Activated CD4-positive, alpha-beta T cell treated with anti-CD3 and anti-CD28 coated beads for 24 hours (primary cell): ENCODE results near the gene PTPN4.

Source experiments
- DNase-seq, 2 donors: peaks; one replicate each; pipeline ENCODE4 v3.0.0-alpha.2; 2020; ENCODE audit warnings: low read depth in 2 of 2

PTPN4 gene, protein sequence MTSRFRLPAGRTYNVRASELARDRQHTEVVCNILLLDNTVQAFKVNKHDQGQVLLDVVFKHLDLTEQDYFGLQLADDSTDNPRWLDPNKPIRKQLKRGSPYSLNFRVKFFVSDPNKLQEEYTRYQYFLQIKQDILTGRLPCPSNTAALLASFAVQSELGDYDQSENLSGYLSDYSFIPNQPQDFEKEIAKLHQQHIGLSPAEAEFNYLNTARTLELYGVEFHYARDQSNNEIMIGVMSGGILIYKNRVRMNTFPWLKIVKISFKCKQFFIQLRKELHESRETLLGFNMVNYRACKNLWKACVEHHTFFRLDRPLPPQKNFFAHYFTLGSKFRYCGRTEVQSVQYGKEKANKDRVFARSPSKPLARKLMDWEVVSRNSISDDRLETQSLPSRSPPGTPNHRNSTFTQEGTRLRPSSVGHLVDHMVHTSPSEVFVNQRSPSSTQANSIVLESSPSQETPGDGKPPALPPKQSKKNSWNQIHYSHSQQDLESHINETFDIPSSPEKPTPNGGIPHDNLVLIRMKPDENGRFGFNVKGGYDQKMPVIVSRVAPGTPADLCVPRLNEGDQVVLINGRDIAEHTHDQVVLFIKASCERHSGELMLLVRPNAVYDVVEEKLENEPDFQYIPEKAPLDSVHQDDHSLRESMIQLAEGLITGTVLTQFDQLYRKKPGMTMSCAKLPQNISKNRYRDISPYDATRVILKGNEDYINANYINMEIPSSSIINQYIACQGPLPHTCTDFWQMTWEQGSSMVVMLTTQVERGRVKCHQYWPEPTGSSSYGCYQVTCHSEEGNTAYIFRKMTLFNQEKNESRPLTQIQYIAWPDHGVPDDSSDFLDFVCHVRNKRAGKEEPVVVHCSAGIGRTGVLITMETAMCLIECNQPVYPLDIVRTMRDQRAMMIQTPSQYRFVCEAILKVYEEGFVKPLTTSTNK

DNA sequence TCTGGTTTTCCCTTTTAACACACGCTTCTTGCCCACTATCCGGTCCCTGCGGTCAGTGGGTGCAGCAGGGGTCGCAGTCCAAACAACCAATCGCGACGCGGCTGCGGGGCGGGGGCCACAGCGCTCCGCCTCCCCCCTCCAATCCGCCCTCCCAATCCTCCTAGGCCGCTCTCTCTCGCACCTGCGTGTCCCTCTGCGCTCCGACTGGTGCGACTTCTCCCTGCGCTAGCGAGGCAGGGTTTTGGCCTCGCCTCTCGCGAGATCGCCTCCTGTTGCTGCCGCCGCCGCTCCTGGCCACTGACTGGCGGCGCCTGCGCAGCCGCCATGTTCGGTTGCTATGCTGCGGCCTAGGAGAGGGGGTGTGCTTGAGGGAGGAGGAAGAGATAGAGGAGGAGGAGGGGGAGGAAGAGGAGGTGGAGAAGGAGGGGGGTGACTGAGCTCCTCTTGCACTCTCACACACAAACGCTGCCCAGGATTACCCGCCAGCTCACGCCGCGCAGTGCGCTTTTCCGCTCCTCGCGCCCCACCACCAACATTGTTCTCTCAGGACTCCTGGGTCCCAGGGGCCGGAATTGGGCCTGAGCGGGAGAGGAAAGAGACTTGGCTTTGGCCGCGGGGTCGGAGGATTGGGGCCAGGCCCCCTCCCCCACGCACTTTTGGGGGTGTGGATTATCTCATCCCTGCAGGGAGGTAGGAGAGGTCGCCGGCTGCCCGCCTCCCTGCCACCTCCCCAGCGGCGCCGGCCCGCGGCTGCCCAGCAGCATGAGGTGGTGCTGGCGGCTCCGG, at the start of gene PTPN4:
Gene PTPN4, plus strand, starts transcription at position 472 of the 786 bp plus-strand sequence. CDS start 49,932 bp downstream, outside the sequence.
- peak; percentile 87 to 90 for DNase-seq

- no peak for DNase-seq
These were observed 49.4 kb upstream of the PTPN4 start for GRCh38 chr2:119710281-119710680.

DNA sequence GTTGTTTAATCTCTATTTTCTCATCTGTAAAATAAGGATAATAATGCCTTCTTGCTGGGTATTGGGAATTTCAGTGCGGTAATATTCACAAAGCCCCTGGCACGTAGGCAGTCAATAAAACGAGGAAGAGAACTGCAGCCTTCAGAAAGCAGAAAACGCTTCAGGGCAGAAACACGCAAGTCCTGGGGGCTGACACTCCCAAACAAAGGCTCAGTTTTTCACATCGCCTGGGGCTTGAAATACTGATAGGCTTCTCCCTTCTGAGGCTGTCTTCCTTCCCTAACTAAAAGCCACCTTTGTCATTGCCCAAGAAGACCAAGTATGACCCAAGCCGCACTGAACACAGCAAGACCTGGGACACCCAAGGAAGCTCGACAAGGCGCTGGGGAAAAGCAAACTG, 48.4 kb upstream of the PTPN4 start:
- DNase-seq = no peak

DNA sequence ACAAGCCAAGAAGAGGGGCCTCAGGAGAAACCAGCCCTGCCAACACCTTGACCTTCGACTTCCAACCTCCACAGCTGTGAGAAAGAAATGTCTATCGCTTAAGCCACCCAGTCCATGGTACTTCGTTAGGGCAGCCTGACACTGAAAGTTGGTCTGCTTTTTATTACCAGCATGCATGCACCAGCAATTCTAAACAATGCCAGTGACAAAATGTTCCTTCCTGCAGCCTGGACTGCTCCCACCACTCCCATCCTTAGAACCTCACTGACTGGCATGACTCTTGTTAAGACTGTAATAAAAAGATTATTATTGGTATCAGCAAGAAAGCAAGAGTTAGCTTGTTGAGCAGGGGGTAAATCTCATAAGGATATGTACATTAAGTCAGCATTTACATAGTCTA, 47.2 kb upstream of the PTPN4 start:
- DNase-seq = no peak

GRCh38 chr2:119713819-119714490, 45.8 kb upstream of the PTPN4 start:
- no peak for DNase-seq

GRCh38 chr2:119715409-119716283, 44.1 kb upstream of the PTPN4 start:
- no peak for DNase-seq

GRCh38 chr2:119716284-119716672, 43.4 kb upstream of the PTPN4 start:
- no peak for DNase-seq

- no peak for DNase-seq
These were observed 41.0 kb upstream of the PTPN4 start for GRCh38 chr2:119718501-119719260.

DNA sequence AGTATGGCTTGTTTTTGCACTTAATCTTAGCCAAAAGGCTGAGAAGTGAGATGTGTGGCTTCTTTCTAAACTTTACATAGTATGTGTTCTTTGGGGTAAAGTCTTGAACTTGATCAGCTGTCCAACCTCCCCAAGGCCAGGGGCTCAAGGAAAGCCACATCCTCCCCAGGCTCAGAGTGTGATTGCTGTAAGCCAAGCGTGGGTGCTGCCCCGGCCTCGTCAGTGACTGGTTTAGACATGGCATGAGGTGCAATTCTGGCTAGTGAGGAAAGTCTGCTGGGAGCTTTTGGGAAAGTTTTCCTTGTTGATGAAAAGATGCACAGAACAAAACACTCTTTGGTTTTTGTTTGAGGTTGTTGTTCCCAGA, 40.5 kb upstream of the PTPN4 start:
- DNase-seq = no peak

DNA sequence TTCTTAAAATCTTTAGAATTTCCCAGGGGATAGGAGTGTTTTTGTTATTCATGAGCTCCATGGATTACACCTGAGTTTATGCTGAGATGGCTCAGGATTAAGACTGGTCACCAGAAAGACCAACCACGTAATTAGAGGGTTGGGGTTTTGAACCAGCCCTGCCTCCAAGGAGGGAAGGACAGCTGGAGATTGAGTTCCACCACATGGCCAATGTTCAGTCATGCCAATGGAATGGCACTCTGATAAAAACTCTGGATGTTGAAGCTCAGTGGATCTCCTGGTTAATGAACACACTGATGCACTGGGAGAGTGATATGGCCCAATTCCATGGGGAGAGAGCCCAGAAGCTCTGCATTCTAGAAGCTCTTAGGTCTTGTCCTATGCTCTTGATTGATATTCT, 38.7 kb upstream of the PTPN4 start:
- no peak for DNase-seq

GRCh38 chr2:119721462-119721861, 38.3 kb upstream of the PTPN4 start:
- DNase-seq = no peak

DNA sequence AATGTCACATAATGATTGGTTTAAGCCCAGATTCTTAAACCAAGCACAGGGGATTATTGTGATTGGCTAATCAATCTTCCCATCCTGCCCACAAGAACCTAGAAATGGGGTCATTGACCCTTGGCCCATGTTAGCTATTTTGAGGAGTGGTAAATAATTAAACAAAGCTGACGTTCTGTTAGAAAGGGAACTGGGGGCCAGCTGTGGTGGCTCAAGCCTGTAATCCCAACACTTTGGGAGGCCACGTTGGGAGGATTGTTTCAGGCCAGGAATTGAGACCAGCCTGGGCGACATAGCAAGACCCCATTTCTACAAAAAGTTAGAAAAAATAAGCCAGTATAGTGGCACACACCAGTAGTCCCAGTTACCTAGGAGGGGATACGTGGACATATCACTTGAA, 37.8 kb upstream of the PTPN4 start:
- no peak for DNase-seq

- no peak for DNase-seq
These were observed 36.5 kb upstream of the PTPN4 start for GRCh38 chr2:119723186-119723585.

- DNase-seq = no peak
These were observed 35.8 kb upstream of the PTPN4 start for GRCh38 chr2:119723784-119724467.

- no peak for DNase-seq
These were observed 34.9 kb upstream of the PTPN4 start for GRCh38 chr2:119724656-119725485.

- DNase-seq = no peak
These were observed 32.2 kb upstream of the PTPN4 start for GRCh38 chr2:119727493-119727892.

DNA sequence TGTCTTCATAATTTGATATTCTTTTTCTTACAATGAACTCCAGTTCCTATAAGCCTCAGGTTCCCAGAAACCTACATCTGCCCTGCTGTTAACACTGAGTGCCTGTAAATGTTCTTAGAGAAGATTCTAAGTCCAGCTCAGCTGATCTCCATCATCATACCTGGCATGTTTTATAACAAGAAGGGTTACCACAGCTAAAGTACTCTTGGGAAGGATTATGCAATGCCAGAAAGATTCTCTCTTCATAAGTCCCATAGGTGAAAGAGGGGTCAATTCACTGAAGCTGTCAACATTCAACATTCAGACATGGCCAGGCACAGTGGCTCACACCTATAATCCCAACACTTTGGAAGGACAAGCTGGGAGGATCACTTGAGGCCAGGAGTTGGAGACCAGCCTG, 31.3 kb upstream of the PTPN4 start:
- no peak for DNase-seq

- no peak for DNase-seq
These were observed 29.0 kb upstream of the PTPN4 start for GRCh38 chr2:119730671-119731177.
